NCI-H2196 (cell line): Measurements from ENCODE around the gene EGLN3.

Experiments
- DNase-seq: peaks from one replicate; lab custom pipeline; 2025; ENCODE audit not compliant: unreplicated experiment; lab: John Stamatoyannopoulos, UW

EGLN3 gene

GRCh38 chr14:33876274-33876673 is 74.6 kb downstream of the EGLN3 start:
- no peak for DNase-seq
